ENCODE results near the gene KCNT1.

KCNT1 gene

GRCh38 chr9:135821116-135821515, 119.1 kb downstream of the KCNT1 start:
- H3K4me3 ChIP-seq (ENCODE audit: low read depth, low read length), result no peak overlapping the region
- TF ChIP-seq, protein P1, sequence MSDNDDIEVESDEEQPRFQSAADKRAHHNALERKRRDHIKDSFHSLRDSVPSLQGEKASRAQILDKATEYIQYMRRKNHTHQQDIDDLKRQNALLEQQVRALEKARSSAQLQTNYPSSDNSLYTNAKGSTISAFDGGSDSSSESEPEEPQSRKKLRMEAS (IDR thresholded peaks at IDR 0.05; ENCODE audit: low read depth, low read length), result no peak
- TF ChIP-seq POLR2A (IDR thresholded peaks at IDR 0.05; ENCODE audit: extremely low read depth, insufficient read length) (no peak), CTCF (IDR thresholded peaks at IDR 0.05; ENCODE audit: low read depth, low read length) (no peak), MYC (IDR thresholded peaks at IDR 0.05; ENCODE audit: low read depth, low read length) (no peak)
- no peak for DNase-seq (ENCODE audit: low read depth)

GRCh38 chr9:135821733-135822373, 119.9 kb downstream of the KCNT1 start:
- TF ChIP-seq MYC (IDR thresholded peaks at IDR 0.05; ENCODE audit: low read depth, low read length) (no peak), POLR2A (IDR thresholded peaks at IDR 0.05; ENCODE audit: extremely low read depth, insufficient read length) (no peak), CTCF (IDR thresholded peaks at IDR 0.05; ENCODE audit: low read depth, low read length) (no peak)
- TF ChIP-seq, protein P1 (IDR thresholded peaks at IDR 0.05; ENCODE audit: low read depth, low read length), result no peak
- no peak overlapping the region for H3K4me3 ChIP-seq (ENCODE audit: low read depth, low read length)
- no peak for DNase-seq (ENCODE audit: low read depth)

GRCh38 chr9:135822374-135822755, 120.4 kb downstream of the KCNT1 start:
- no peak for TF ChIP-seq MYC (IDR thresholded peaks at IDR 0.05; ENCODE audit: low read depth, low read length)
- no peak for TF ChIP-seq POLR2A (IDR thresholded peaks at IDR 0.05; ENCODE audit: extremely low read depth, insufficient read length)
- TF ChIP-seq, protein P1 (IDR thresholded peaks at IDR 0.05; ENCODE audit: low read depth, low read length), result no peak
- TF ChIP-seq CTCF (IDR thresholded peaks at IDR 0.05; ENCODE audit: low read depth, low read length), result no peak
- no peak overlapping the region for H3K4me3 ChIP-seq (ENCODE audit: low read depth, low read length)
- no peak for DNase-seq (ENCODE audit: low read depth)

- TF ChIP-seq, protein P1 (IDR thresholded peaks at IDR 0.05; ENCODE audit: low read depth, low read length), result no peak
- no peak for TF ChIP-seq CTCF (IDR thresholded peaks at IDR 0.05; ENCODE audit: low read depth, low read length)
- H3K4me3 ChIP-seq (ENCODE audit: low read depth, low read length), result no peak overlapping the region
- DNase-seq (ENCODE audit: low read depth), result no peak
Measured at GRCh38 chr9:135823036-135823435, 121.1 kb downstream of the KCNT1 start.

DNA sequence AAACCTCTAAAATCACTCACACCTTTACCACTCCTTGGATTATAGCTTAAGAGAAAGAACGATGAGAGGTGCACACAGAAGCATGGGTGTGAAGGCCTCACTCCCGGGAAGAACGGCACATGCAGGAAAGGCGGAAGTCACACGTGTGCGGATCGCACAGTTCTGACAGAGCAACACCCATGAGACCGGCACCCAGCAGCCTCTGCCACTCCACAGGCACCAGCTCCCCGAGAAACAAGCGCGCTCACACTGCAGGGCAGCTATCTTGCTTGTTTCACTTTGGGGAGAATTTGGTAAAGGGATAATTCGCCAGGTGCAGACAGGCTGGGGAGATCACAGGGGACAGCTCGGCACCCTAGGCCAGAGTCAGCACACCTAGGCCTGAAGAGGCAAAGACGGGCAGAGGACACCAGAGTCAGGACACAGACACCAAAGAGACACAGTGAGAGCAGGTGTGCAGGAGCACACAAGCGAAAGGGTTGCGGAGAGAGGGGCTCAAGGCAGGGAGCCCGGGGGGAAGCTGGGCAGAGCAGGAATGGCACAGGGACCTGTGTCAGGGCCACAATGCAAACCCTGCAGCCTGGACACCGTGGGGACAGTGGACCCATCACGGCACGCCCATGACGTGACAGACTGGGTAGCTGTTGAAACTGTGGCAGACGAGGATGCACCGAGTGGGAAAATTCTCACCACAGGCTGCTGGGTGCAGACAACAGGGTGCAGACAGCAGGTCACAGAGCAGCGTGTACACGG, 123.6 kb downstream of the KCNT1 start:
- H3K4me3 ChIP-seq (ENCODE audit: low read depth, low read length), result no peak overlapping the region
- TF ChIP-seq, protein P1 (IDR thresholded peaks at IDR 0.05; ENCODE audit: low read depth, low read length), result no peak
- TF ChIP-seq POLR2A (IDR thresholded peaks at IDR 0.05; ENCODE audit: extremely low read depth, insufficient read length) (no peak), MYC (IDR thresholded peaks at IDR 0.05; ENCODE audit: low read depth, low read length) (no peak), CTCF (IDR thresholded peaks at IDR 0.05; ENCODE audit: low read depth, low read length) (no peak)
- no peak for DNase-seq (ENCODE audit: low read depth)
